Measurements from ENCODE around the gene SFTPD.
"Not testable (repeated sequence)": the region's sequence is repeated elsewhere in the genome, so short reads cannot be mapped to it uniquely, and the experiment has no call there.

SFTPD gene

DNA sequence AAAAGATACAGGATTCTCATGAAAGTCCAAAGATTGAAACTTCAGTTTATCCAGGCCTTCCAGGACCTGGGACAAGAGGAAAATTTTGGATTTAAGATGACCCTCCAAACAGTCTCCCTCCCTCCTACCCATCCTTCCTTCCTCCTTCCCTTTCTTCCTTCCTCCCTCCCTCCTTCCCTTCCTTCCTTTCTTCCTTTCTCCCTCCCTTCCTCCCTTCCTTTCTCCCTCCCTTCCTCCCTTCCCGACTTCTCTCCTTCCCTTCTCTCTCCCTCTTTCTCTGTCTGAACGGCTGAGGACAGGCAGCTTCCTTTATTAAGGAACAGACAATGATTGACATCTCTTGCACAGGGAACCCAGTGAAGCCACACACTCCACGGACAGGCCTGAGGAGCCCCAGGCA lies 23.3 kb downstream of the SFTPD start:
- DNase-seq (ENCODE audit: low read depth, low spot score) = no peak

DNA sequence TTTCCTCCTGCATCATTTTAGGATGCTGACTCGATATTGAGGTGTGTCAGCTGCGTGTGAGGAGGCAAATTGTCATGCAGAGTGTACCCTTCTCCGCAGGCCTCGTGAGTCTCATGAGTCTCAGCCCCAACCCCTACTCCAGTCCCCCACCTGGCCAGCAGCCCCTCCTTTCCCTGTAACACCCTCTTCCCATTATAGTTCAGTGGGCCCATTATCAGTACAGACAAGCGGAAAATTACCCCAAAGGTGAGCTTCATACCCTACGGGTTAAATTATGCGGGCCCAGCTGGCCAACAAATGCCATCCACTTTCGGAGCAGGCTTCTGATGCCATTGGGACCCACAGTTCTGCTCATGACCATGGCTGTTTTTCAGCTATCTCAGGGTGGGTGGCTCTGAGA lies 25.2 kb downstream of the SFTPD start:
- DNase-seq (ENCODE audit: low read depth, low spot score) = no peak

DNA sequence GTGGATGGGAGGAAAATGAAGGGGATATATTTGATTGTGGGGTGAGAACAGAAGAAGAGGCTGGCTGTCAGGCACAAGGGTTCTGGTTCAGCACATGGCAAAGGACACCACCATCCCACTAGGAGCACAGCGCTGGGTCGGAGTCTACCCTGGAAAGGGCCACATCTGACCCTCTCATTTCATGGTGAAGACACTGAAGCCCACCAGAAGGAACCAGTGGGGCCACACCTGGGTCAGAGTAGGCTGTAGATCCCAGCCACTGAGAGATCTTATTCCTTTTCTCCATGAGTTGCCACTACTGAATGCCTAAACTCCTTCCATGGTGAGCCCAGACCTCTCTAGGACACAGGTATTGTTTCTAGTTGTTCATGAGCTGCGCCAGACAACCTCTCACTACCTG lies 25.8 kb downstream of the SFTPD start:
- no peak for DNase-seq (ENCODE audit: low read depth, low spot score)

DNA sequence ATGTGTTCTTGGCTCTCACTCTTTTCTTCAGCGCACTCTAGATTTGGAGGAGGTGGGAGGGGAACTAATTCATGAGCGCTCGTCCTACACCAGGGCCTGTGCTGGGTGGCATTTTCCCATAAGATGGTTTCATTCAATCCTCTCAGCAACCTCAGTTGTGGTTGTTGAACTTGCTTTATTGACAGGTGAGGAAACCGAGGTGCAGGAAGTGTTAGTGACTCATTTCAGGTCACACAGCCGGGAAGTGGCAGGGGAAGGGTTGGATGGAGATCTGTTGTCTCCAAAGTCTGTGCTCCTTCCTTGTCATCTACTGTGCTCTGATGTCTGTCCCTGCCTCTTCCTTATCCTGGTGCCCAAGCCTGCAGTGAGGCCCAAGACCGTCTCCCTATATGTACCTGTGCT lies 26.9 kb downstream of the SFTPD start:
- not testable (repeated sequence) for DNase-seq (ENCODE audit: low read depth, low spot score)

DNA sequence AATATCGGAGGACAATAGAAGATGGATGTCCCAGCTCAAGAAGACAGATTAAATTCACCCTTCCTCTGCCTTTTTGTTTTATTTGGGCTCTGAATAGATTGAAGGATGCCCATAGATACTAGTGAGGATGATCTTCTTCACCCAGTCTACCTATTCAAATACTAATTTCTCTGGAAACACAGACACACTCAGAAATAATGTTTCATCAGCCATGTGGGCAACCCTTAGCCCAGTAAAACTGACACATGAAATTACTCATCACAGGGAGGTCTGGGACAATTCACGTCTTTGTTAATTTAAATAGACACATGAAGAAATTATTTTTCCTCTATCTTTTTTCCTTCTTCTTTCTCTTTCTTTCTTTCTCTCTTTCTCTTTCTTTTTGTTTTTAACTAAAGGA lies 33.1 kb downstream of the SFTPD start:
- DNase-seq (ENCODE audit: low read depth, low spot score) = not testable (repeated sequence)

DNA sequence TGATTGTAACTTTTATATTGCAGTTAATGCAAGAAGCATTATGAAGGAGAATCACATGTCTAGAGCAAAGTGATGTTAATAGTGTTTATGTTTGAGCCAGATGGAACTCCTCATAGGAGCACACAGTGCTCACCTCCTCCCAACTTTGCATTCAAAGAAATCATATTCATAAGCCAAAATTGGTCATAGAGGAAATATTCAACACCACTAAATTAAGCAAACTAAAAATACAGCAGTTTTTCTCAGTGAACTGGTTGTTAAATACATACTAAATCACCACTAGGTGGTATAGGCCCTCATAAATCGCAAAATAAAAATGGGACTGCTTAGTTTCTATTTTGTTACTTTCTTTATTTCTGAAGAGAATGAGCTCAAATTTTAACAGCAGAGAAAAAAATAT lies 34.4 kb downstream of the SFTPD start:
- not testable (repeated sequence) for DNase-seq (ENCODE audit: low read depth, low spot score)

DNA sequence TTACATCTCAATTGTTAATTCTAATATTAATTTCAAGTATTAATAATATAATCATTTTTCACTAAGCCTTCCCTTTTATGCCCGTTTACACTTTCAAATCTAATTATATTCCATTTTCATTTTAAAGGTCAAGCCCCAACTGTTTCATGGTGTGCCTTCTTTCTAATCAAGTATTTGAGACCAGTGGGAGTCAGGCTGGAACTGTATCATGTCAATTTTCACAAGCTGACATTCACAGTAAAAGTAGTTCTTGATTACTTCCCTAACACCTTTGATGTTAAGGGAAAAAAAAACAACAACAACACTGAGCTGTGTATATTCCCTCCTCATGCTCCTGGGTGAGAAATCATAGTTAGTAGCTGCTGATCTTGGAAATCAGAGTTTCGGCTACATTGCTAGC lies 38.1 kb downstream of the SFTPD start:
- DNase-seq (ENCODE audit: low read depth, low spot score) = no peak

DNA sequence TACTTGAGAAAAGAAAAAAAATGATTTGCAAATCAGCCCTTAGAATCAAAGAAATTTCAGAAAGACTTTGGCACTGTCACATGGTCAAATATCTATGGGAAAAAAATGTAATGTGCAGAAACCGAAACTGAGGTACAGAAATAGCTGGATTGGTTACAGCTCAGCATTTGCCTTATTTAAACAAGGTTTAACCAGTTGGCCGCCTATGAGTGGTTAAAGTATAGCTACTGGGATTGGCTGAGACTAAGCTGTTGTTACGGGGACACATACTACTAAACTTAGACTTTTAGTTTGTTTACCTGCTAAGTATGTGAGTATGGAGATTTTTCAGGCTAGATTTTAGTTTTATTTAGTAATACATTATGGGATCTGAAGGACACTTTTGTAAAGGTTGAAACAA lies 38.6 kb downstream of the SFTPD start:
- no peak for DNase-seq (ENCODE audit: low read depth, low spot score)

DNA sequence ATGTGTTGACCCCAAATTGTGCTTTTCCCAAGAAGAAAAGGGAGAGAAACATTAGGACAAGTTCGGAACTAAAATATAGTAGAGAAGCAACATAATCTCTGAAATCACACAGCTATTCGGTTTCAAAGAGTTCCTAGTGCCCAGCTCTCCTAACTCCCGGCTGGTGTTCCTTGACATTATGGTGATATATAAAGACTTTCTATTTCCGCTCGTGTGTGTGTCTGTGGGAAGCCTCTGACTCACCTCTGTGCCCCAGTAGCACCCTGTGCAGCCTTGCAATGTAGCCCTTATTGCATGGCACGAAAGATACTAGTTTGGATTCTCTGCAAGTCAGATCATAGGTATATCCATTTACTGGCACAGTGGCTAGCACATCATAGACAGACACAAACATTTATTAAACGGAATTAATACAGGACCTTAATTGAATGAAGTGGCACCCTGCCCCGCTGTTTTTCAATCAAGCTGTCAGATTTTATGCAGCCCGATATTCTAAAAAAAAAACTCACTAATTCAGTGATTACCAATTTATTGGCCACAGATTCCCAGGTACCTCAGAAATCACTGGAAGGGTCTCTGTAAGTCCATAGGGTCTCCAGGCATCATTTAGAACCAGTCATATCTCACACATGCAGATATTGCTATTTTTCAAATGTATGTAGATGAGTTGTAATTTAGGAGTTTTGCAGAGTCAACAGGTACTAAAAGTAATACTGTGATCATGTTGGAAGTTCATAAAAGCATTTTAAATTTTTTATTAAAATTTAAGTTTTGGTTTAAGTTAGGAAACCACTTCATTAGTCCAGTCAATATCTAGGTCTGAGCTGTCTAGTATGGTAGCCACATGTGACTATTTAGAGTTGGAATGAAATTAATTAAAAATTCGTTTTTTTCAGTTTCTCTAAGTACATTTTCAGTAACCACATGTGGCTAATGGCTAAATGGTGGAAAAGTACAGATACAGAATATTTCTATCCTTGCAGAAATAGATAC lies 43.3 kb downstream of the SFTPD start:
- no peak for DNase-seq (ENCODE audit: low read depth, low spot score)

DNA sequence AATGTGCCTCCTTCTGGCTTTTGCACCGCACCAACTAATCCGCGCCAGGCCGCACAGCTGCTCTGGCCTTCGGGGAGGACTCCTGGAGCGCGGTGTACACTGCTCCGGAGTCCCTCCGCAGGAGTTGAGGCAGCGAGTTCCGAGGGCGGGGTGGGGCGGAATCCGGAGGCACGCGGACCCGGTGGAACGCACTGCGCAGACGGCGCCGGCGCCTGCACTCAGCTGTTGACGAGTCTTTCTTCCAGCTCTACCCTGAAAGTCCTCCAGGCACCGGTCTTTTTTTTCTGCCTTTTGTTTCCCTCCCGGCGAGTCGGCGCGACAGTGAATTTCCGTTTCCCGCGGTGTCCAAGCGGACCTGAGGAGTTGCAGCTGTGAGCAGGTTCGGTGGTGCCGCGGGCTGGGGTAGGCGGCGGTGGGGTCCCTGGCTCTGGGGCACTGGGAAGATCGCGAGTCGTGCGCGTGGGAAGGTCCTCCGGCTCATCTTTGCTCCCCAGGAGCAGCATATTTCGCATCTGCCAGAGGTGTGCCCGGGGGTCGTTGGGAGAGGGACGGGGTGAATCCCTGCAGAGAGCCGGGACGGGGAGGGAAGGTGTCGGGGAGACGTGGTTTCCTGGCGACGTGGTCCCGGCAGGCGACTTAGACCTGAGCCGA lies 44.1 kb downstream of the SFTPD start:
- DNase-seq (ENCODE audit: low read depth, low spot score) = no peak

DNA sequence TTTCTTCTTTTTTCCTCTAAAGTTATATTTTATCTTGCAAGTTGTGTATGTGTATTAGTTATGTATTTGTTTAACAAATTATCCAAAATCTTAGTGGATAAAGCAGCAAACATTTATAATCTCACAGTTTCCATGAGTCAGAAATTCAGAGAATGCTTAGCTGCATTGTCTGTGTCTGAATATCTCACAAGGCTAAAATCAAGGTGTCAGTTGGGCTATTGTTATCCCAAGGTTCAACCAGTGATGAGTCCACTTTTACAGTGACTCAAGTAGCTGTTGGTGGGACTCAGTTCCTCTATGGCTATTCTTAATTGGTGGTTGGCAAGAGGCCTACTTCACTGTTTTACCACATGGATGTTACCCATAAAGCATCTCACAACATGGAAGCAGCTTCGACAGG lies 47.3 kb downstream of the SFTPD start:
- not testable (repeated sequence) for DNase-seq (ENCODE audit: low read depth, low spot score)

DNA sequence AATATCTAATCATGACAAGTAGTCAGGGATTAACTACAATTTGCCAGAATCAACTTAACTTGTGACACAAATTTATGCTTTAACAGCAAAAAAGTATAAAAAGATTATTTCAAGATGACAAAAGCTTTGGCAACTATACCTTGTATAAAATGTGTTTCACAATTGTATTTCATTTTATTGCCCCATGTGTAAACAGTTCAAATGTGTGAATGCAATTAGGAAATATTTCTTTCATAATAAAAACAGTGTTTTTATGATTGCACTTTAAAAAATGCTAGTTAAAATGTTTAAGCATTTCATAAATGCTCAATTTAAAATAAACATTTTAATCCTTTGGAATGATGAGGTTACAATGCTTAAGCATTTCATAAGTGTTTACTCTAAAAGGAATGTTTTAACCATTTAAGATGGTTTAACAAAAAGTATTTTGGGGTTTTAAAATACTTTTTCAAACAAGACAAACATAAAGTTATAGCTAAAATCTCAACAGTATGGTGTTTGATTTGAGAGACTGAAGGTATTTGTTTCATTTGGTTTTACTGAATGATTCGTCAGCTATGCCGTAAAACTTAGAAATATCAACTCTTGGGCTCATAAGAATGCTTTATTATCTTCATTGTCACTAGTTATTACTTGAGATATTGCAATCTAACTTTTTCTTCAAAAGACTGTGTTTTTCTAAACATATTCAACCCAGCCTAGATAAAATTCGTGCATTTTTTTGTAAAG lies 50.1 kb downstream of the SFTPD start:
- no peak for DNase-seq (ENCODE audit: low read depth, low spot score)

DNA sequence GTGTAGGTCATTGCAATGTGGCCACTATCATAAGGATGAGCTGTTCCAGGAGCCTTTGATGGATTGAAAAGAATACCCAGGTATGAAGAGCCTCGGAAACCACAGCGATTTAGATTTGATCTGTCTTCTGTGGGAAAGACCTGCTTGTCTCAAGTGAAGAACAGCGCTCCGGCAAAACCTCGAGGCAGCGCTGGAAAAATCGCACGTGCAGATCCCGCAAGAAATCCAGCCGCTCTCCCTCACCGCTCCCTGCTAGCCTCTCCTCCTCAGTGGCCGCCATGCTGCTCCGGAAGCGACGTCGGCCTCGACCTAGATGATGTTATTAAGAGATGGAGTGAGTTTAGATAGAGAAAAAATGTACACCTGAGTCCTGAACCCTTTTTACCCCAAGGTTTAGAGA lies 56.0 kb downstream of the SFTPD start:
- not testable (repeated sequence) for DNase-seq (ENCODE audit: low read depth, low spot score)

DNA sequence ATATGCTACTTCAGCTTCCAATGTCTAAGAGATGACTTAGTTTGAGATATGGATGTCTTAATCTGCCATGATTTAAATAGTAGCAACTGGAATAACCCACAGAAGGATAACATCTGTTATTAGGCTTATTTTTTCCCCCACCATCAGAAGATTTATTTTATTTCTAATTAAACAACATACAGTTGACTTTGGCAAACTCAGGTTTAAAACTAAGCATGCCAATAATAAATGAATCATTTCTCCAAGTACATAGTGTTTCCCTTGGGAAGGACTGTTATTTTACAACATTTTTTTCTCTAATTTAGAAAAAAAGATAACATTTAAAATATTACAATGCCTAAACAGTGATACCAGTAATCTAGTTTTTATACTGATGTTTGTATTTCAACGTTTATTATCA lies 58.4 kb downstream of the SFTPD start:
- DNase-seq (ENCODE audit: low read depth, low spot score) = no peak

DNA sequence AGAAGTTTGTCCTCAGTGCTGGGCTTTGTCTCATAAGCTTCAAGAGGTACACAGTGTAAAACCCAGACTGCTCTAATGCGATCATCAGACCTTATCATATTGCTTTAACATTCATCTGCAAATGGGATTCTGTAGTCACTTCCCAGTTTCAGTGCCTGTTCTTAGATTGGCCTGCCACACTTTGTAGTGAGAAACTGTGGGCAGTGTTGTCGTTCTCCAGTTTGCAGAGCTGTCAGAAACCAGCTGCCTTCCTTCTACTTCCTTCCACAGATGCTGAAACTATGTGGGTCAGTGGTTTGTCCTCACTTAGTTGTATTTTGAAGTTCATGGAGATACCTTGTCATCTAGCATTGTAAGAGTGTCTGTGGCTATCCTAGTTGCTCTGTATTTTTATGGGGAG lies 59.9 kb downstream of the SFTPD start:
- DNase-seq (ENCODE audit: low read depth, low spot score) = not testable (repeated sequence)

Measured in smooth muscle cell of the brain vasculature (primary cell).